H1 (cell line): ENCODE data around the gene RAET1G. TPM values are rescaled to one million over a fixed set of nuclear protein-coding genes. Genes with fewer than 3 reads are reported as not detected.

ENCODE experiments used
- ATF2 ChIP-seq: IDR thresholded peaks from 2 replicates; pipeline ENCODE4 v1.6.1; 2012; ENCODE audit warnings: low read length, inconsistent platforms
- BRCA1 ChIP-seq: IDR thresholded peaks from 2 replicates; pipeline ENCODE4 v1.6.1; 2012; ENCODE audit warnings: low read depth, low read length, improper control_type of control experiment
- CEBPB ChIP-seq: IDR thresholded peaks from 2 replicates; pipeline ENCODE4 v1.6.1; 2012; ENCODE audit warnings: low read depth, low read length
- EZH2 ChIP-seq: fragments of 200-600 bp; sonication (generic); IDR thresholded peaks from 2 replicates; pipeline ENCODE4 v1.7.1; 2012; ENCODE audit warnings: low read depth, mild to moderate bottlenecking, moderate library complexity, low read length, inconsistent platforms; ENCODE audit not compliant: severe bottlenecking
- KDM5A ChIP-seq: fragments of 200-600 bp; IDR thresholded peaks from 2 replicates; pipeline ENCODE4 v1.7.1; 2012; ENCODE audit warnings: mild to moderate bottlenecking, low read length, inconsistent platforms, mixed read lengths
- RAD21 ChIP-seq, 2 experiments: IDR thresholded peaks in 1 of 2; conservative IDR thresholded peaks in 1 of 2; 2 replicates each; pipeline ENCODE4 v1.6.1; 2011; ENCODE audit warnings: low read depth in 2 of 2, low read length in 2 of 2, improper control_type of control experiment in 1 of 2, inconsistent platforms in 1 of 2, mild to moderate bottlenecking in 1 of 2, moderate library complexity in 1 of 2
- polyA plus RNA-seq, 7 experiments: library from polyadenylated mRNA; depleted of rRNA in 3 of 7; stranded (reverse) in 5 of 7; unstranded in 2 of 7; fragments of >200 nt in 5 of 7; fragments of 200-250 nt in 2 of 7; gene quantifications; 1 replicate in 5 of 7; 2 replicates in 1 of 7; 4 replicates in 1 of 7; pipeline versions ENCODE4 v1.2.1 to v1.2.3, GENCODE V29; 2011 to 2013; ENCODE audit warnings: missing spikeins in 2 of 7, mixed read lengths in 2 of 7
- total RNA-seq: library from RNA; stranded (reverse); fragmentation: NEBNext Ultra II Directional; extraction: Animal tissue kit (Norgen Biotek cat#: 25700); gene quantifications from 2 replicates; pipeline ENCODE4 v1.2.1, GENCODE V29; 2021

Gene RAET1G
- total and polyA plus RNA-seq, 2 of the 8 experiments (the other 6 are each of a cell fraction or from before 2014, with no cell fraction given), result 0.08 TPM; not detected in 1

- TF ChIP-seq RAD21 (IDR thresholded peaks at IDR 0.05 in 1 of 2, conservative IDR thresholded peaks at IDR 0.05 in 1 of 2; ENCODE audit: low read depth in 2 of 2, low read length in 2 of 2) (no peak), CEBPB (no peak), EZH2 (no peak), BRCA1 (no peak), KDM5A (no peak), ATF2 (no peak)
These were observed 12.3 kb upstream of the RAET1G start (continued) for GRCh38 chr6:149935246-149935645.
